Psoas muscle (tissue), 8 donors: ENCODE measurements around the gene VAPA. TPM values are rescaled to one million over a fixed set of nuclear protein-coding genes. Genes with fewer than 3 reads are reported as not detected.
"Not testable (repeated sequence)": the region's sequence is repeated elsewhere in the genome, so short reads cannot be mapped to it uniquely, and the experiment has no call there.

Experiments used
- ATAC-seq, 4 donors: fragments of 200-7000 bp; cut with Tn5 transposase; one replicate each; pipeline ENCODE4 v1.9.1; 2020; ENCODE audit warnings: moderate library complexity in 3 of 4, mild to moderate bottlenecking in 2 of 4
- DNase-seq, 2 donors: peaks; one replicate each; pipeline ENCODE4 v3.0.0-alpha.2; 2020
- H3K27ac ChIP-seq: fragments of 200-600 bp; one replicate; pipeline ENCODE4 v1.8.0; 2022
- H3K27me3 ChIP-seq, 3 donors: fragments of 200-600 bp in 1 of 3; one replicate each; pipeline versions ENCODE4 v1.6.1 to v1.8.0; 2013 to 2022; ENCODE audit warnings: low read length in 2 of 3, mild to moderate bottlenecking in 2 of 3, moderate library complexity in 1 of 3; ENCODE audit not compliant: insufficient read depth in 3 of 3
- H3K36me3 ChIP-seq, 2 donors: fragments of 200-600 bp in 1 of 2; one replicate each; pipeline versions ENCODE4 v1.6.1 to v1.8.0; 2013 to 2022; ENCODE audit warnings: low read depth in 1 of 2, mild to moderate bottlenecking in 1 of 2, moderate library complexity in 1 of 2; ENCODE audit not compliant: insufficient read depth in 1 of 2
- H3K4me1 ChIP-seq: fragments of 200-600 bp; one replicate; pipeline ENCODE4 v1.8.0; 2022
- H3K4me3 ChIP-seq: fragments of 200-600 bp; one replicate; pipeline ENCODE4 v1.8.0; 2022; ENCODE audit warnings: mild to moderate bottlenecking
- H3K9me3 ChIP-seq: fragments of 200-600 bp; one replicate; pipeline ENCODE4 v1.8.0; 2022
- WGBS, 3 donors: extraction: QIAGEN DNeasy Blood & Tissue Kit; methylation state at CpG; one replicate each; pipeline versions ENCODE4 v1.1.6 to v1.1.7; 2013; 5-methylcytosine and 5-hydroxymethylcytosine counted together
- intact Hi-C, 2 donors: fragments of 100-400 bp; cut with DNase I; formaldehyde crosslinking; loops; one replicate each; pipeline versions ENCODE4 v1.11.0 to v1.14.2; 2022
- polyA plus RNA-seq, 3 donors: library from polyadenylated mRNA; stranded (reverse); fragments of 200-250 nt; gene quantifications; one replicate each; pipeline ENCODE4 v1.2.3, GENCODE V29; 2013
- total RNA-seq, 4 donors: library from RNA; stranded (reverse); fragmentation: NEBNext Ultra II Directional in 2 of 4; extraction: Animal tissue kit (Norgen Biotek cat#: 25700) in 2 of 4; gene quantifications; one replicate each; pipeline versions ENCODE4 v1.2.1 to v1.2.4, GENCODE V29; 2021 to 2023
- TF ChIP-seq, protein P1 (sequence below): fragments of 200-600 bp; IDR thresholded peaks from one replicate; pipeline ENCODE4 v1.8.0; 2022; ENCODE audit warnings: antibody characterized with exemption
- donor health status: healthy with polysubstance abuse.
- donor health status: DM: no; HTN: no; CAD: no; lungs with moderate emphysema.
- donor health status: Bipolar disorder and iron deficiency.
- donor health status: healthy.
- donor health status: DM: yes; HTN: yes; CAD: no.
- donor health status: DM: no; HTN: no; CAD: no.
- donor health status: DM: no; HTN: no; CAD: no.
- donor health status: DM: yes; HTN: yes; CAD: no.

VAPA gene
- total and polyA plus RNA-seq, 7 donors, result 168 to 328 (median 225) TPM

GRCh38 chr18:9906481-9906880 lies 7.3 kb upstream of the VAPA start:
- no peaks in the 10 kb centered on the region for H3K9me3 ChIP-seq
- no peaks in the 10 kb centered on the region for H3K4me1 ChIP-seq
- no peak overlapping the region for H3K27ac ChIP-seq
- no peaks in the 10 kb centered on the region for H3K36me3 ChIP-seq
- no peak for DNase-seq
- TF ChIP-seq, protein P1, sequence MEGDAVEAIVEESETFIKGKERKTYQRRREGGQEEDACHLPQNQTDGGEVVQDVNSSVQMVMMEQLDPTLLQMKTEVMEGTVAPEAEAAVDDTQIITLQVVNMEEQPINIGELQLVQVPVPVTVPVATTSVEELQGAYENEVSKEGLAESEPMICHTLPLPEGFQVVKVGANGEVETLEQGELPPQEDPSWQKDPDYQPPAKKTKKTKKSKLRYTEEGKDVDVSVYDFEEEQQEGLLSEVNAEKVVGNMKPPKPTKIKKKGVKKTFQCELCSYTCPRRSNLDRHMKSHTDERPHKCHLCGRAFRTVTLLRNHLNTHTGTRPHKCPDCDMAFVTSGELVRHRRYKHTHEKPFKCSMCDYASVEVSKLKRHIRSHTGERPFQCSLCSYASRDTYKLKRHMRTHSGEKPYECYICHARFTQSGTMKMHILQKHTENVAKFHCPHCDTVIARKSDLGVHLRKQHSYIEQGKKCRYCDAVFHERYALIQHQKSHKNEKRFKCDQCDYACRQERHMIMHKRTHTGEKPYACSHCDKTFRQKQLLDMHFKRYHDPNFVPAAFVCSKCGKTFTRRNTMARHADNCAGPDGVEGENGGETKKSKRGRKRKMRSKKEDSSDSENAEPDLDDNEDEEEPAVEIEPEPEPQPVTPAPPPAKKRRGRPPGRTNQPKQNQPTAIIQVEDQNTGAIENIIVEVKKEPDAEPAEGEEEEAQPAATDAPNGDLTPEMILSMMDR, result no peak
- intact Hi-C loops, result no loop called here
- H3K27me3 ChIP-seq, result no peaks in the 10 kb centered on the region
- no peak overlapping the region for H3K4me3 ChIP-seq
- WGBS, 3 donors, result 85 to 90% (median 88%) methylated on average over 3 of the region's 3 CpGs
- no peak for ATAC-seq

DNA sequence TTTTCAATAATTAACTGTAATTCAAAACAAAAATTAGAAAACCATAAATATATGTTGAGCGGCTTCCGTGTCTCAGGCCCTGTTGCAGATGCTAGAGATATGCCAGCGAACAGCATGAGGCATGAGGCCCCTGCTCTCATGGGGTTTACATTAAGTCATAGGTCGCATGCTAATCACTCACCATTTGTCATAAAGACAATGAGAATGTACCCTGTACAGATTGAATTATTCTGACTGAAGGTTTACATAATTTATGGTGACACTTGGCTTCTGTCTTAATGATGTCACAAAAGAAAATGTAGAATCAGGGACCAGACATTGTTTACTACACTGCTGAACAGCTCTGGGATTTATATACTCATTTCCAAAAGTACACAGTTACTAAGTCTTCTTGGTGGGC lies 5.9 kb upstream of the VAPA start:
- peaks cover 2% of the 10 kb centered on the region for H3K4me1 ChIP-seq
- no peak overlapping the region for H3K4me3 ChIP-seq
- WGBS, 3 donors, result 90 to 95% (median 92%) methylated on average over 4 of the region's 4 CpGs
- TF ChIP-seq, protein P1, result no peak
- intact Hi-C loops, result no loop called here
- no peak for DNase-seq
- H3K36me3 ChIP-seq, result no peaks in the 10 kb centered on the region
- no peak for ATAC-seq
- H3K27me3 ChIP-seq, result no peaks in the 10 kb centered on the region
- no peaks in the 10 kb centered on the region for H3K9me3 ChIP-seq
- no peak overlapping the region for H3K27ac ChIP-seq

GRCh38 chr18:9910071-9910470 lies 3.7 kb upstream of the VAPA start:
- H3K4me1 ChIP-seq, result peaks cover 4% of the 10 kb centered on the region
- H3K27me3 ChIP-seq, result no peaks in the 10 kb centered on the region
- TF ChIP-seq, protein P1, result no peak
- DNase-seq, result no peak
- H3K36me3 ChIP-seq, result no peaks in the 10 kb centered on the region
- intact Hi-C loops, result loop anchor here in 1 of 2 donors (5.0 to 10.0 kb wide), 2 partner anchors 58 to 105 kb away; no protein-coding TSS in a partner anchor
- no peaks in the 10 kb centered on the region for H3K9me3 ChIP-seq
- no peak overlapping the region for H3K27ac ChIP-seq
- no peak for ATAC-seq
- H3K4me3 ChIP-seq, result no peak overlapping the region

DNA sequence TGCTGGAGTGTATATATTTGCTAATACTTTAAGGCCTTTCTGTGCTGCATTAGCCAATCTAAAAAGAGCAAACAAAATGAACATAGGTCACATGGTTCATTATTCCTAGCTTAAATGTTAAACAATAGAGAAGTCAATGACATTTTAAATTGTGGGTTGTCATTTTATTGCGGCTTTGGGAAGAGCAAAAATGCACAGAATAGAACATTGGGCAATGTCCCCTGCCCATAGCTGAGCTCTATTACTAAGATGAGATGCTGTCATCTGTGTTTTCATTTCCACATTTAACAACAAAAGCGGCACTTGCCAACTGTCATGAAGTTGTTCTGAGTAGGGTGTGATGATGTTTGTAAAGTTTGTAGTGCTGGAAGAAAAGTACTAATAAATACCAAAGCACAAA lies 3.2 kb upstream of the VAPA start:
- Histone ChIP-seq H3K27me3 (no peaks in the 10 kb centered on the region), H3K4me1 (peaks cover 6% of the 10 kb centered on the region), H3K36me3 (no peaks in the 10 kb centered on the region), H3K27ac (no peak overlapping the region), H3K4me3 (no peak overlapping the region), H3K9me3 (no peaks in the 10 kb centered on the region)
- no peak for DNase-seq
- ATAC-seq, result no peak
- TF ChIP-seq, protein P1, result no peak
- intact Hi-C loops, result loop anchor here in 1 of 2 donors (5.0 to 10.0 kb wide), 2 partner anchors 58 to 106 kb away; no protein-coding TSS in a partner anchor
- WGBS, 3 donors, result 92 to 94% (median 93%) methylated on average over 2 of the region's 2 CpGs

DNA sequence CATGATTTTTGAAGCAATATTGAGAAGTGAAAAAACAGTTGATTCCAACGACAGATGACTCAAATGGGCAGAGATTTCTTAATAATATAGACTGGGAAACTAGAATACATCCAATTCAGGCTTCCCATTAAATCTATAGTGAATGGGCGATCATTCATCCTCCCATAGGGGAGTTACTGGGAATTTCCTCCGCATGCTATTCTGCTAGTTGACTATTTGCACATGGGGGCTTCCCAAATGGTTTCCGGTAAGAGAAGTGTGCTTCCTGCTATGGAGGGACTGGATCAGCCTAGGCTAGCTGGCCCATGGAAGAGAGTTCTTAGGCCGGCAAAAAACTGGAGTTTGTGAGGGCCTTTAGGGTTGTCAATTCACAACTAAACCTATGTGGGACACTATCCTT lies 2.6 kb upstream of the VAPA start:
- Histone ChIP-seq H3K9me3 (no peaks in the 10 kb centered on the region), H3K36me3 (no peaks in the 10 kb centered on the region), H3K27me3 (no peaks in the 10 kb centered on the region), H3K4me1 (peaks cover 12% of the 10 kb centered on the region), H3K27ac (no peak overlapping the region), H3K4me3 (no peak overlapping the region)
- TF ChIP-seq, protein P1, result no peak
- no peak for ATAC-seq
- intact Hi-C loops, result loop anchor here in 1 of 2 donors (5.0 to 10.0 kb wide), 2 partner anchors 59 to 106 kb away; no protein-coding TSS in a partner anchor
- DNase-seq, result no peak
- WGBS, 3 donors, result 92 to 95% (median 93%) methylated on average over 5 of the region's 5 CpGs

DNA sequence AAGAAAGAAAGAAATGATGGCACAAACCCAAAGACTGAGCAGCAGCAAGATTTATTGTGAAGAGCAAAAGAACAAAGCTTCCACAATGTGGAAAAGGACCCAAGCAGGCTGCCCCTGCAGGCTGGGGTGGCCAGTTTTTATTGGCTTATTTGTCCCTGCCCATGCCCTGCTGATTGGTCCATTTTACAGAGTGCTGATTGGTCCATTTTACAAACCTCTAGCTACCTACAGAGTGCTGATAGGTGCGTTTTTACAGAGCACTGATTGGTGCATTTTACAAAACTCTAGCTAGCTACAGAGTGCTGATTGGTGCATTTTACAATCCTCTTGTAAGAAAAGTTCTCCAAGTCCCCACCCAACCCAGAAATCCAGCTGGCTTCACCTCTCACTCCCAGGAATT lies 1.5 kb upstream of the VAPA start:
- H3K36me3 ChIP-seq, result not testable (repeated sequence)

More for the DNA sequence above, 1.5 kb upstream of the VAPA start:
- ATAC-seq, H3K27me3 ChIP-seq, H3K4me3 ChIP-seq, H3K27ac ChIP-seq, DNase-seq, H3K9me3 ChIP-seq: not testable (repeated sequence)
- peaks cover 22% of the 10 kb centered on the region for H3K4me1 ChIP-seq
- intact Hi-C loops, result loop anchor here in 1 of 2 donors (5.0 to 10.0 kb wide), 2 partner anchors 60 to 107 kb away; no protein-coding TSS in a partner anchor
- 98 to 100% (median 100%) methylated on average over 1 of the region's 1 CpG for WGBS, 3 donors
